Astrocyte (in vitro differentiated cells and primary cell): Measurements from ENCODE around the gene TYK2. TPM values are rescaled to one million over a fixed set of nuclear protein-coding genes. Genes with fewer than 3 reads are reported as not detected.

ENCODE experiments used
- DNase-seq: peaks from one replicate; pipeline ENCODE4 v3.0.0-alpha.2; 2010; ENCODE audit warnings: low read depth
- FAIRE-seq: peaks from 2 replicates; lab custom pipeline; 2011; peaks lifted over from hg19 to GRCh38; lab: Jason Lieb, UNC
- H2AFZ ChIP-seq: 2 replicates; pipeline ENCODE4 v1.6.0; 2012; ENCODE audit warnings: low read depth, low read length, inconsistent platforms
- H3K27ac ChIP-seq: 2 replicates; pipeline ENCODE4 v1.5.1; 2011; ENCODE audit warnings: low read depth, low read length, inconsistent platforms
- H3K27me3 ChIP-seq: 2 replicates; pipeline ENCODE4 v1.6.0; 2011; ENCODE audit warnings: low read length, inconsistent platforms; ENCODE audit not compliant: insufficient read depth
- H3K36me3 ChIP-seq: 2 replicates; pipeline ENCODE4 v1.5.1; 2011; ENCODE audit warnings: low read length, inconsistent platforms; ENCODE audit not compliant: insufficient read depth
- H3K4me1 ChIP-seq: 2 replicates; pipeline ENCODE4 v1.5.1; 2011; ENCODE audit warnings: low read length, inconsistent platforms; ENCODE audit not compliant: insufficient read depth
- H3K4me2 ChIP-seq: 2 replicates; pipeline ENCODE4 v1.6.0; 2012; ENCODE audit warnings: low read length, inconsistent platforms
- H3K4me3 ChIP-seq: 2 replicates; pipeline ENCODE4 v1.5.1; 2011; ENCODE audit warnings: low read depth, mild to moderate bottlenecking, low read length, inconsistent platforms; ENCODE audit not compliant: insufficient read depth
- H3K79me2 ChIP-seq: 2 replicates; pipeline ENCODE4 v1.6.0; 2012; ENCODE audit warnings: mild to moderate bottlenecking, low read length, inconsistent platforms; ENCODE audit not compliant: insufficient read depth
- H3K9ac ChIP-seq: 2 replicates; pipeline ENCODE4 v1.6.0; 2012; ENCODE audit warnings: mild to moderate bottlenecking, low read length, inconsistent platforms
- H3K9me3 ChIP-seq: 2 replicates; pipeline ENCODE4 v1.5.1; 2012; ENCODE audit warnings: low read depth, mild to moderate bottlenecking, low read length, inconsistent platforms; ENCODE audit not compliant: insufficient read depth
- H4K20me1 ChIP-seq: 2 replicates; pipeline ENCODE4 v1.6.0; 2012; ENCODE audit warnings: low read length, inconsistent platforms; ENCODE audit not compliant: insufficient read depth
- H3K27ac Mint-ChIP-seq: one replicate; pipeline ENCODE4 v1.8.0; 2021; ENCODE audit warnings: mild to moderate bottlenecking, mixed read lengths; ENCODE audit not compliant: unreplicated experiment
- H3K27me3 Mint-ChIP-seq: one replicate; pipeline ENCODE4 v1.8.0; 2021; ENCODE audit warnings: low read depth, mixed read lengths; ENCODE audit not compliant: unreplicated experiment
- H3K36me3 Mint-ChIP-seq: one replicate; pipeline ENCODE4 v1.8.0; 2021; ENCODE audit warnings: low read depth, mixed read lengths; ENCODE audit not compliant: unreplicated experiment
- H3K4me1 Mint-ChIP-seq: one replicate; pipeline ENCODE4 v1.8.0; 2021; ENCODE audit warnings: low read depth, mixed read lengths; ENCODE audit not compliant: unreplicated experiment
- H3K4me3 Mint-ChIP-seq: one replicate; pipeline ENCODE4 v1.8.0; 2021; ENCODE audit warnings: mild to moderate bottlenecking, moderate library complexity, mixed read lengths; ENCODE audit not compliant: unreplicated experiment
- H3K9me3 Mint-ChIP-seq: one replicate; pipeline ENCODE4 v1.8.0; 2021; ENCODE audit warnings: mild to moderate bottlenecking, mixed read lengths; ENCODE audit not compliant: unreplicated experiment
- EZH2 ChIP-seq: IDR thresholded peaks from 2 replicates; pipeline ENCODE4 v1.6.1; 2012; ENCODE audit warnings: mild to moderate bottlenecking, low read length, inconsistent platforms; ENCODE audit not compliant: insufficient read depth
- total RNA-seq: library from RNA; stranded (reverse); gene quantifications from 2 replicates; pipeline ENCODE4 v1.2.1, GENCODE V29; 2021
- TF ChIP-seq, protein P1 (sequence below): IDR thresholded peaks from 2 replicates; pipeline ENCODE4 v1.5.1; 2011; ENCODE audit warnings: low read depth, mild to moderate bottlenecking, inconsistent platforms, low read length, moderate library complexity; ENCODE audit not compliant: insufficient read depth

The TYK2 gene
- total RNA-seq, 1 donor from 2014 or later, result 76.5 TPM

DNA sequence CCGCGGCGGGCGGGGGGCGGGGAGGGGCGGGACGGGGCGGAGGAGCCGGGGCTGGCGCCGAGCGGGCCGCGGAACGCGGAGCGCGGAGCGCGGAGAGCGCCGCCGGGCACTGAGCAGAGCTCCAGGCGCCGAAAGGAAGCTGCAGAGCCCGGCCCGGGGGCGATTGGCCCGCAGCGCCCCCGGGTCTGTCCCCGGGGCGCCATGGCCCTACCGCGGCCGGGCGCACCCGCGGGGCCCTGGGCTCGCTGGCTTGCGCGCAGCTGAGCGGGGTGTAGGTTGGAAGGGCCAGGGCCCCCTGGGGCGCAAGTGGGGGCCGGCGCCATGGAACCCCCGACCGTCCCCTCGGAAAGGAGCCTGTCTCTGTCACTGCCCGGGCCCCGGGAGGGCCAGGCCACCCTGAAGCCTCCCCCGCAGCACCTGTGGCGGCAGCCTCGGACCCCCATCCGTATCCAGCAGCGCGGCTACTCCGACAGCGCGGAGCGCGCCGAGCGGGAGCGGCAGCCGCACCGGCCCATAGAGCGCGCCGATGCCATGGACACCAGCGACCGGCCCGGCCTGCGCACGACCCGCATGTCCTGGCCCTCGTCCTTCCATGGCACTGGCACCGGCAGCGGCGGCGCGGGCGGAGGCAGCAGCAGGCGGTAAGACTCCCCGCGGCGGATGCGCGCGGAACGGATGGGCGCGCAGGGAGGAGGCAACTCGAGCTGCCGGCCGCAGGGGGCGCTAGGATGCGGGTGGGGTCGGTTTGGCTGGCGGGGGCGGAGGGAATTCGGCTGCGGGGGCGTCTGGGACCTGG, 40.3 kb upstream of the TYK2 start, which contains the start of gene PDE4A:
TSS of gene PDE4A (plus strand) at position 95 of the 796 bp plus-strand sequence. CDS start at position 322, 227 bp downstream.
- H2AFZ ChIP-seq, result peak within 1 kb of the TSS; percentile 59
- peak; percentile 16 for TF ChIP-seq EZH2
- TF ChIP-seq, protein P1, sequence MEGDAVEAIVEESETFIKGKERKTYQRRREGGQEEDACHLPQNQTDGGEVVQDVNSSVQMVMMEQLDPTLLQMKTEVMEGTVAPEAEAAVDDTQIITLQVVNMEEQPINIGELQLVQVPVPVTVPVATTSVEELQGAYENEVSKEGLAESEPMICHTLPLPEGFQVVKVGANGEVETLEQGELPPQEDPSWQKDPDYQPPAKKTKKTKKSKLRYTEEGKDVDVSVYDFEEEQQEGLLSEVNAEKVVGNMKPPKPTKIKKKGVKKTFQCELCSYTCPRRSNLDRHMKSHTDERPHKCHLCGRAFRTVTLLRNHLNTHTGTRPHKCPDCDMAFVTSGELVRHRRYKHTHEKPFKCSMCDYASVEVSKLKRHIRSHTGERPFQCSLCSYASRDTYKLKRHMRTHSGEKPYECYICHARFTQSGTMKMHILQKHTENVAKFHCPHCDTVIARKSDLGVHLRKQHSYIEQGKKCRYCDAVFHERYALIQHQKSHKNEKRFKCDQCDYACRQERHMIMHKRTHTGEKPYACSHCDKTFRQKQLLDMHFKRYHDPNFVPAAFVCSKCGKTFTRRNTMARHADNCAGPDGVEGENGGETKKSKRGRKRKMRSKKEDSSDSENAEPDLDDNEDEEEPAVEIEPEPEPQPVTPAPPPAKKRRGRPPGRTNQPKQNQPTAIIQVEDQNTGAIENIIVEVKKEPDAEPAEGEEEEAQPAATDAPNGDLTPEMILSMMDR, result no peak
- H3K36me3 Mint-ChIP-seq, result no peaks in the 10 kb centered on the region
- no peak within 1 kb of the TSS for H3K27ac ChIP-seq
- peak within 1 kb of the TSS; percentile 75 for H3K27ac Mint-ChIP-seq
- H3K4me3 ChIP-seq, result peak within 1 kb of the TSS; percentile 55
- H3K4me1 Mint-ChIP-seq, result peaks cover 18% of the 10 kb centered on the region
- H3K79me2 ChIP-seq, result no peaks in the 10 kb centered on the region
- peaks cover 32% of the 10 kb centered on the region for H3K27me3 ChIP-seq
- peak within 1 kb of the TSS; percentile 90 for H3K4me2 ChIP-seq
- H3K9me3 Mint-ChIP-seq, result peaks cover 2% of the 10 kb centered on the region
- FAIRE-seq, result no peak
- peak within 1 kb of the TSS; percentile 42 for H3K9ac ChIP-seq
- peak within 1 kb of the TSS; percentile 88 for H3K4me3 Mint-ChIP-seq
- H3K27me3 Mint-ChIP-seq, result peaks cover 46% of the 10 kb centered on the region
- H3K4me1 ChIP-seq, result peaks cover 50% of the 10 kb centered on the region
- H3K9me3 ChIP-seq, result no peaks in the 10 kb centered on the region
- H4K20me1 ChIP-seq, result peaks cover 31% of the 10 kb centered on the region
- H3K36me3 ChIP-seq, result no peaks in the 10 kb centered on the region
- DNase-seq, result no peak

DNA sequence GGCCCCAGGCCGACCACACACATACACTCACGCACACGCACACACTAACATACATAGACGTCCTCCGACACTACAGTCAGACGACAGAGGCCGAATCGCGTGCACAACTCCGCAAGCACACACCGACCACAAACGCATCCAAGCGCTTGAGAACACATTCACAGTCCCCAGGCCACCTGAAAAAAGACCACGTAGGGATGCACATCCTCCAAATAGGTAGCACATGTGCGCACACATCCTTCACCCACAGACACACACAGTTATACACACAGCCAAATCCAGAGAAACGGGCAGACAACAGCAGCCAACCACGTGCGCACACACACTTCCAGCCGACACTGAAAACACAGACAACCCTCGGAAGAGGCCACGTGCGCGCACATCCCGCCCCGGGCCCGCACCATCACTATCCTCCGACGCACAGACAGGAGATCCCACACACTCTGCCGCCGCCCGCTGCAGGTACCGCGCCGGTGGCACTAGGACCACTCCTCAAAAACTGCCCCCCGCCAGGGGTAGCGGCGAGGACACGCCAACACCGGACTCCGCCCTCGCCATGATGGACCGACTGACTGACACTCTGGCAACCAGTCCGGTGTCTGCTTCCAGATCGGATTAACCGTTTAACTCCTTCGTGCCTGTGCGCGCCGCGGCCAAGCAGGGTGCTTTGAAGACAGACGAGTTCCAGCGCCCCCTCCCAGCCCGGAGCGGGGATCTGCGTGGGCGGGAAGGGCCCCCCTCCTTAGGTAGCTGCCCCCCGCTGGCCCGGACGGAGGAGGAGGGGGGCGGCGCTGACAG, 39.5 kb upstream of the TYK2 start:
- Histone ChIP-seq H3K27me3 (peaks cover 26% of the 10 kb centered on the region), H3K27ac (no peak overlapping the region)
- H3K27ac Mint-ChIP-seq, result peak overlapping the region; percentile 75

More for the DNA sequence above, 39.5 kb upstream of the TYK2 start:
- Mint-ChIP-seq H3K4me3 (peak overlapping the region; percentile 88), H3K9me3 (peaks cover 2% of the 10 kb centered on the region), H3K27me3 (peaks cover 38% of the 10 kb centered on the region), H3K36me3 (no peaks in the 10 kb centered on the region), H3K4me1 (peaks cover 18% of the 10 kb centered on the region)
- Histone ChIP-seq H3K9me3 (no peaks in the 10 kb centered on the region), H3K79me2 (no peaks in the 10 kb centered on the region), H2AFZ (peak overlapping the region; percentile 59), H3K4me1 (peaks cover 50% of the 10 kb centered on the region), H4K20me1 (peaks cover 31% of the 10 kb centered on the region), H3K4me2 (peak overlapping the region; percentile 90), H3K36me3 (no peaks in the 10 kb centered on the region), H3K9ac (peak overlapping the region; percentile 42), H3K4me3 (peak overlapping the region; percentile 55)
- FAIRE-seq, result no peak
- DNase-seq, result peak; percentile 68
- peak; percentile 63 for TF ChIP-seq EZH2
- TF ChIP-seq, protein P1, result no peak
